Heart left ventricle (tissue), 16 donors: ENCODE measurements around the gene BTG4. TPM values are rescaled to one million over a fixed set of nuclear protein-coding genes. Genes with fewer than 3 reads are reported as not detected.

Source experiments
- ATAC-seq, 4 donors: fragments of 200-7000 bp; cut with Tn5 transposase; one replicate each; pipeline ENCODE4 v1.9.1; 2020 to 2022; ENCODE audit warnings: moderate library complexity in 4 of 4, mild to moderate bottlenecking in 3 of 4, moderate number of reproducible peaks in 1 of 4
- DNase-seq, 5 donors: peaks; one replicate each; pipeline ENCODE4 v3.0.0-alpha.2; 2020
- H3K27ac ChIP-seq, 12 donors: fragments of 200-600 bp; sonication (generic) in 4 of 12; one replicate each; pipeline versions ENCODE4 v1.5.0 to v1.8.0; 2016 to 2022; ENCODE audit warnings: mild to moderate bottlenecking in 2 of 12
- H3K27me3 ChIP-seq, 9 donors: fragments of 200-600 bp; sonication (generic) in 2 of 9; one replicate each; pipeline versions ENCODE4 v1.5.1 to v1.8.0; 2016 to 2022; ENCODE audit warnings: mild to moderate bottlenecking in 3 of 9
- H3K36me3 ChIP-seq, 9 donors: fragments of 200-600 bp; sonication (generic) in 2 of 9; one replicate each; pipeline versions ENCODE4 v1.5.0 to v1.8.0; 2018 to 2022; ENCODE audit warnings: mild to moderate bottlenecking in 2 of 9
- H3K4me1 ChIP-seq, 12 donors: fragments of 200-600 bp; sonication (generic) in 4 of 12; one replicate each; pipeline versions ENCODE4 v1.5.0 to v1.8.0; 2016 to 2022; ENCODE audit warnings: mild to moderate bottlenecking in 3 of 12
- H3K4me3 ChIP-seq, 12 donors: fragments of 200-600 bp; sonication (generic) in 4 of 12; one replicate each; pipeline versions ENCODE4 v1.5.0 to v1.8.0; 2017 to 2022; ENCODE audit warnings: mild to moderate bottlenecking in 9 of 12, moderate library complexity in 4 of 12
- H3K9me3 ChIP-seq, 12 donors: fragments of 200-600 bp; sonication (generic) in 4 of 12; one replicate each; pipeline versions ENCODE4 v1.5.0 to v1.8.0; 2016 to 2022; ENCODE audit warnings: mild to moderate bottlenecking in 1 of 12
- POLR2A ChIP-seq, 2 donors: fragments of 450-650 bp; IDR thresholded peaks; one replicate each; pipeline ENCODE4 v1.6.1; 2017; ENCODE audit warnings: antibody characterized with exemption in 2 of 2, mild to moderate bottlenecking in 2 of 2, moderate library complexity in 2 of 2
- WGBS, 4 donors: extraction: QIAGEN DNeasy Blood & Tissue Kit in 2 of 4; methylation state at CpG; one replicate each; pipeline versions ENCODE4 v1.1.5 to v1.1.7; 2013 to 2018; 5-methylcytosine and 5-hydroxymethylcytosine counted together
- intact Hi-C, 10 donors: fragments of 100-400 bp; cut with DNase I; formaldehyde crosslinking; loops; one replicate each; pipeline versions ENCODE4 v1.11.1 to v1.14.2; 2022
- polyA plus RNA-seq, 2 donors: library from polyadenylated mRNA; stranded (reverse); fragments of 200-250 nt; gene quantifications; one replicate each; pipeline ENCODE4 v1.2.3, GENCODE V29; 2013
- total RNA-seq, 9 donors: library from RNA; depleted of rRNA in 2 of 9; stranded (reverse); fragments of >200 nt in 2 of 9; fragmentation: NEBNext Ultra II Directional in 3 of 9; extraction: Animal tissue kit (Norgen Biotek cat#: 25700) in 3 of 9; gene quantifications; one replicate each; pipeline versions ENCODE4 v1.1.0 to v1.2.4, GENCODE V29; 2016 to 2023
- TF ChIP-seq, protein P1 (sequence below), 12 donors: fragments of 200-600 bp; sonication (generic) in 4 of 12; IDR thresholded peaks; one replicate each; pipeline versions ENCODE4 v1.5.0 to v1.8.0; 2018 to 2022; ENCODE audit warnings: antibody characterized with exemption in 12 of 12, mild to moderate bottlenecking in 5 of 12
- donor health status: ischemic (EF 13 %, LVEDD 7.1; RV severe dilation, severe dysfunction).
- donor health status: healthy with polysubstance abuse.
- donor health status: DM: no; HTN: yes; CAD: no.
- donor health status: DM: no; HTN: no; CAD: no.
- donor health status: ischemic (EF 25% LVEDD 6.9; RV normal size, moderate dysfunction).
- donor health status: ischemic (EF 25% LVEDD 5.7; RV mildly dilated, moderate dysfunction).
- donor health status: healthy.
- donor health status: DM: yes; HTN: yes; CAD: no.
- donor health status: ischemic (EF 35%, LVEDD 5.7; RV mildly dilated, moderate dysfunction).
- donor health status: nonischemic (EF 11% LVEDD 7.7; RV severe dilation, severe dysfunction).
- donor health status: DM: yes; HTN: yes; CAD: no.
- donor health status: PGD.
- donor health status: ischemic (EF 29% LVEDD 5.4; RV normal size, mild dysfunction).
- donor health status: nonischemic (EF 23%, LVEDD 6.1; RV moderate dilation, normal function).

BTG4 gene
- total and polyA plus RNA-seq, 11 donors: not detected

DNA sequence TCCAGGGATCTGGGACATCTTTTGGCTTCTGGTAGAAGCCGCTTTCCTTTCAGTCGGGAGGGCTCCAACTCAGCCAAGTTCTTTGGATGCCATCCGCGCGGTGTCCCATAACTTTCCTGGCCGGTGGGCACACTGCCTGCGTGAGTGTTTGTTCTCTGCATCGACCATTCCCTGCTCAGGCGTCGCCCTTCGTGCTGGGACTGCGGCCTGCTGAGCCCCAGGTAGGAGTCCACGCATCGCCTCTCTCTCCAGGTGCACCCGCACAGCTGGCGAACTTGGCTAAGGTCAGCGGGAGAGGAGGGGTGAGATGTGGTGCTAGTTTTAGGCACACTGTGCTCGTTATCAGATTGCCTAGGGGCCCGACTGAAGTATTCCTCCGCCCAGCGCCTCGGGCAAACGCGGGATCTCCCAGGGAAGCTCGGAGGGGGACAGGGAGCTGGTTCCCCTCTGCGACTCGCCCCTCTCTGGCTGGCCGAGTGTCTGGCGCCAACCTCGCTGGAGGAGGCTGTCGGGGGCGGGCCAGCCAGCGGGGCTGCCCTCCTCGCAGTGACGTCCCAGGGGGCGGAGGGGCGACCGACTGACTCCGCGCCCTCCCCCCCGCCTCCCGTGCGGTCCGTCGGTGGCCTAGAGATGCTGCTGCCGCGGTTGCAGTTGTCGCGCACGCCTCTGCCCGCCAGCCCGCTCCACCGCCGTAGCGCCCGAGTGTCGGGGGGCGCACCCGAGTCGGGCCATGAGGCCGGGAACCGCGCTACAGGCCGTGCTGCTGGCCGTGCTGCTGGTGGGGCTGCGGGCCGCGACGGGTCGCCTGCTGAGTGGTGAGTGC lies 28.1 kb upstream of the BTG4 start, which contains the start of gene LAYN:
Gene LAYN, plus strand, starts transcription at position 607 of the 823 bp plus-strand sequence. Its CDS starts 124 bp downstream, at position 731.
- H3K4me1 ChIP-seq: peaks cover 0 to 30% (median 16%) of the 10 kb centered on the region in 12 donors
- ATAC-seq (peak in 3 of 4 donors; percentile 49 to 64 (median 62)), DNase-seq (peak; percentile 61 to 76 (median 62))
- H3K9me3 ChIP-seq: no peaks in the 10 kb centered on the region
- 4 to 7% (median 4%) methylated on average over 21 to 70 of the region's 70 CpGs for WGBS, 4 donors
- intact Hi-C loops: no loop called here
- TF ChIP-seq, protein P1, sequence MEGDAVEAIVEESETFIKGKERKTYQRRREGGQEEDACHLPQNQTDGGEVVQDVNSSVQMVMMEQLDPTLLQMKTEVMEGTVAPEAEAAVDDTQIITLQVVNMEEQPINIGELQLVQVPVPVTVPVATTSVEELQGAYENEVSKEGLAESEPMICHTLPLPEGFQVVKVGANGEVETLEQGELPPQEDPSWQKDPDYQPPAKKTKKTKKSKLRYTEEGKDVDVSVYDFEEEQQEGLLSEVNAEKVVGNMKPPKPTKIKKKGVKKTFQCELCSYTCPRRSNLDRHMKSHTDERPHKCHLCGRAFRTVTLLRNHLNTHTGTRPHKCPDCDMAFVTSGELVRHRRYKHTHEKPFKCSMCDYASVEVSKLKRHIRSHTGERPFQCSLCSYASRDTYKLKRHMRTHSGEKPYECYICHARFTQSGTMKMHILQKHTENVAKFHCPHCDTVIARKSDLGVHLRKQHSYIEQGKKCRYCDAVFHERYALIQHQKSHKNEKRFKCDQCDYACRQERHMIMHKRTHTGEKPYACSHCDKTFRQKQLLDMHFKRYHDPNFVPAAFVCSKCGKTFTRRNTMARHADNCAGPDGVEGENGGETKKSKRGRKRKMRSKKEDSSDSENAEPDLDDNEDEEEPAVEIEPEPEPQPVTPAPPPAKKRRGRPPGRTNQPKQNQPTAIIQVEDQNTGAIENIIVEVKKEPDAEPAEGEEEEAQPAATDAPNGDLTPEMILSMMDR (IDR thresholded peaks at IDR 0.05): no peak
- TF ChIP-seq POLR2A (IDR thresholded peaks at IDR 0.05): peak in 1 of 2 donors; percentile 31
- H3K4me3 ChIP-seq: peak within 1 kb of the TSS; percentile 53 to 70 (median 62)
- peaks cover 0 to 34% (median 0%) of the 10 kb centered on the region in 9 donors for H3K27me3 ChIP-seq
- H3K36me3 ChIP-seq: peaks cover 0 to 5% (median 0%) of the 10 kb centered on the region in 9 donors
- H3K27ac ChIP-seq: peak within 1 kb of the TSS; percentile 35 to 90 (median 69)

- 72 to 80% (median 76%) methylated on average over 9 of the region's 9 CpGs for WGBS, 4 donors
- peaks cover 0 to 34% (median 4%) of the 10 kb centered on the region in 9 donors for H3K27me3 ChIP-seq
- intact Hi-C loops: loop anchor here in 1 of 10 donors (5.0 kb wide), 1 partner anchor 82 kb away; no protein-coding TSS in a partner anchor
Observed at GRCh38 chr11:111539426-111540113, 27.4 kb upstream of the BTG4 start.

DNA sequence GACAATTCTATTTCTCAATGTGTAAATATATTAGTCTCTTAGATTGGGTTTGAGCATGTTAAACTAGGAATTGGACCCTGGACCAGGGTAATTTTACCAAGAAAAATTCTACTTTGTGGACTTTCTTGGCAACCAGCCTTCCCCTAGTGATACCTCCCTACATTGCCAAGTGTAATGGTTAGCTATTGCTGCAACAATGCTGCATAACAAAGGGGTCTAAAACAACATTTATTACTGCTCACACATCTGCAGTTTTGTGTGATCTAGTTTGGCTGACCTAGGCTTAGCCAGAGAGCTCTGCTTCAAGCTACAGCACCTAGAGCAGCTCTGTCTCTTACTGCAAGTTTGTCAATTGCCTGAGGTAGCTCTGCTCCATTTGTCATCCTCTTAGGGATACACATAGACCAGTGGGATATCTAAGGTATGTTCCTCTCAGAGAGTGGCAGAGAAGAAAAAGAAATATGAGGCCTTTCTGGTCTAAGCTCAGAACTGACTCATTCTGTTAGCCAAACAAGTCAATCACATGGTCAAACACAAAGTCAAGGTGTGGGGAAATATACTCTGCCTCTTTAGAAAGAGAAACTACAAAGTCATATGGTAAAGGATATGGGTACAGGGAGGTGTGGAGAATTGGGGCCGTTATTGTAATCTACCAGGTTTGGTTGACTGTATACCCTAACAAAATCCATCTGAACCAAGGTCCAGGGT lies 26.4 kb upstream of the BTG4 start:
- H3K4me3 ChIP-seq: no peak overlapping the region
- 90 to 97% (median 94%) methylated on average over 1 of the region's 1 CpG for WGBS, 4 donors
- no peak for ATAC-seq
- no peak for DNase-seq
- H3K9me3 ChIP-seq: no peaks in the 10 kb centered on the region
- no peaks in the 10 kb centered on the region for H3K36me3 ChIP-seq
- H3K27me3 ChIP-seq: peaks cover 0 to 34% (median 4%) of the 10 kb centered on the region in 9 donors
- intact Hi-C loops: loop anchor here in 1 of 10 donors (5.0 kb wide), 1 partner anchor 81 kb away; no protein-coding TSS in a partner anchor
- peaks cover 0 to 30% (median 16%) of the 10 kb centered on the region in 12 donors for H3K4me1 ChIP-seq
- TF ChIP-seq, protein P1 (IDR thresholded peaks at IDR 0.05): no peak
- no peak for TF ChIP-seq POLR2A (IDR thresholded peaks at IDR 0.05)
- no peak overlapping the region for H3K27ac ChIP-seq

More at GRCh38 chr11:111539426-111540113, 27.4 kb upstream of the BTG4 start:
- ATAC-seq (no peak), DNase-seq (no peak)
- H3K27ac ChIP-seq: peak overlapping the region in 4 of 12 donors; percentile 39 to 90 (median 72)
- peak overlapping the region in 11 of 12 donors; percentile 53 to 70 (median 62) for H3K4me3 ChIP-seq
- H3K9me3 ChIP-seq: no peaks in the 10 kb centered on the region
- H3K4me1 ChIP-seq: peaks cover 0 to 30% (median 16%) of the 10 kb centered on the region in 12 donors
- no peaks in the 10 kb centered on the region for H3K36me3 ChIP-seq
- no peak for TF ChIP-seq POLR2A (IDR thresholded peaks at IDR 0.05)
- TF ChIP-seq, protein P1 (IDR thresholded peaks at IDR 0.05): no peak
